Activated CD8-positive, alpha-beta memory T cell treated with anti-CD3 and anti-CD28 coated beads, Interleukin-2, amount 10 ng/mL, durations not matched to agents 7 days and 5 days (primary cell): ENCODE results near the gene MAML3. TPM values are rescaled to one million over a fixed set of nuclear protein-coding genes. Genes with fewer than 3 reads are reported as not detected.

ENCODE experiments used
- ATAC-seq: fragments of 150-1000 bp; cut with Tn5 transposase; one replicate; pipeline ENCODE4 v1.10.0; 2021; ENCODE audit warnings: moderate library complexity
- CTCF ChIA-PET: fragments of 350-600 bp; sonication (Branson Sonifier 250); formaldehyde crosslinking; loops from one replicate; lab custom pipeline; 2021; ENCODE audit warnings: antibody characterized with exemption; lab: Charles Lee
- DNase-seq: peaks from one replicate; pipeline ENCODE4 v3.0.0-alpha.2; 2020
- H3K27ac Mint-ChIP-seq: one replicate; pipeline ENCODE4 v1.8.0; 2021; ENCODE audit warnings: mild to moderate bottlenecking, mixed read lengths
- H3K27me3 Mint-ChIP-seq: one replicate; pipeline ENCODE4 v1.8.0; 2021; ENCODE audit warnings: mixed read lengths
- H3K36me3 Mint-ChIP-seq: one replicate; pipeline ENCODE4 v1.8.0; 2021; ENCODE audit warnings: mild to moderate bottlenecking, mixed read lengths
- H3K4me1 Mint-ChIP-seq: one replicate; pipeline ENCODE4 v1.8.0; 2021; ENCODE audit warnings: mixed read lengths
- H3K4me3 Mint-ChIP-seq: one replicate; pipeline ENCODE4 v1.8.0; 2021; ENCODE audit warnings: mild to moderate bottlenecking, moderate library complexity, mixed read lengths
- H3K9me3 Mint-ChIP-seq: one replicate; pipeline ENCODE4 v1.8.0; 2022; ENCODE audit warnings: low read depth, mixed read lengths
- total RNA-seq, 2 experiments: library from RNA; stranded (reverse); gene quantifications; one replicate each; pipeline ENCODE4 v1.2.3, GENCODE V29; 2021

The MAML3 gene
- total RNA-seq, 2 experiments from 2014 or later, result 1.8 to 4.3 TPM

- Mint-ChIP-seq H3K27me3 (peaks cover 59% of the 10 kb centered on the region), H3K4me1 (no peaks in the 10 kb centered on the region), H3K36me3 (no peaks in the 10 kb centered on the region), H3K4me3 (no peak overlapping the region), H3K27ac (no peak overlapping the region), H3K9me3 (no peaks in the 10 kb centered on the region)
- ATAC-seq (no peak), DNase-seq (no peak)
- CTCF ChIA-PET, result no interaction called here
Measured at GRCh38 chr4:140031706-140032105, 122.3 kb downstream of the MAML3 start.

DNA sequence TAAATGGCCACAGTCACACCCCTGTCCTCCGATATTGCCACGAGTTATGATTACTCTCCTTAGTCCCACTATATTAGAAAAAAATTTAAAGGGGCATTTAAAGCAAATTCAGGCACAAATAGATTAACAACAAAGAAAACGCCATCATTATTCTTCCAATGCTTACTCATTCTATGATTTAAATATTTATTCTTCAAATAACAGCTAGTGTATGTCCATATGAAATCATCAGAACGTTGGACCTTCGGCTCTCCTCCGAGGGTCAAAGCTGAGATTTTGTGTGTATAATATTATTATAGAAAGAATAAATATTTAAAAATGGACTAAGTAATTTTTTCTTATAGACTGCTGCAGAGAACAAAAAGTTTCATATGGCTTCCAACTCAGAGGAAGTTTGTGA, 122.9 kb downstream of the MAML3 start:
- Mint-ChIP-seq H3K27ac (no peak overlapping the region), H3K36me3 (no peaks in the 10 kb centered on the region), H3K4me3 (no peak overlapping the region), H3K4me1 (no peaks in the 10 kb centered on the region), H3K27me3 (peaks cover 56% of the 10 kb centered on the region), H3K9me3 (no peaks in the 10 kb centered on the region)
- DNase-seq (no peak), ATAC-seq (no peak)
- CTCF ChIA-PET, result no interaction called here

DNA sequence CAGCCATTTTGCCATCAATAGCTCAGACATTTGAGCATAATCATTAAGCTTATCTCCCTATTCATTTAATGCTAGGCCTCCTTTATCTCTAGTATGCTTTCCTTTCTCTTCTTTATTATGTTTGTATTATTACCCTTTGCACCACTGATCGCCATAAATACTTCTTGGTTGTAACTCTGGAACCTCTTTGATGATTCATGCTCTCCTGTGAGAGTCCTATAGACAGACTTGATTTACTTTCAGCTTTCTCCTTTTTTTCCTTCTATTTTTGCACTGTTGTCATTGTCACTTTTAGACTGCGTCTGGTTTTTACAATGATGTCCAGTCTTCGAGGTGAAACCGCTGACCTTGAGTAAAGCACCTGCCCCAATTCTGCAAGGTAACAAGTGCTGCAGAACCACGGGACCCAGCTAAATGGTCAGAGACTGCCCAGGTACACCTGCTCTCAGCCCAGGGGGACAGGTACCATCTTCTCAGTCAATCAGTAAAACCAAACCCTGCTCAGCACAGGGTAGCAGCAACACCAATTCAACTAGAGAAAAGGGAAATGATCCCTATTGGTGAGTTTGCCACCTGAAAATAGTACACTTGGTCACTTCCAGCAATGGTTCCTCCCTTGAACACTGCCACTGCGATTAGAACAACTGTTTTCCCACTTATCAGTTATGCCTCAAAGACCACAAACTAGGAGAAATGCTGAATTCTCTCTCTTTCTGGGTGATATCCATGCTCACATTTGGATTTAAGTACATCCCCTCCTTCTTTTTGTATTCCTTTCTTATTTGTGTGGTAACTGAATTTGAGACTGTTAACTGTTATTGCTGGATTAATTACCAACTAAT, 125.1 kb downstream of the MAML3 start:
- DNase-seq (no peak), ATAC-seq (no peak)
- H3K4me3 Mint-ChIP-seq, result no peak overlapping the region
- CTCF ChIA-PET, result interaction anchor here (1.7 kb wide), 1 partner anchor 225 kb away, joined by 5 read pairs; no protein-coding TSS in a partner anchor
- no peaks in the 10 kb centered on the region for H3K9me3 Mint-ChIP-seq
- no peaks in the 10 kb centered on the region for H3K4me1 Mint-ChIP-seq
- no peaks in the 10 kb centered on the region for H3K36me3 Mint-ChIP-seq
- peaks cover 49% of the 10 kb centered on the region for H3K27me3 Mint-ChIP-seq
- H3K27ac Mint-ChIP-seq, result no peak overlapping the region

- Mint-ChIP-seq H3K4me3 (no peak overlapping the region), H3K9me3 (no peaks in the 10 kb centered on the region), H3K4me1 (no peaks in the 10 kb centered on the region), H3K27me3 (peaks cover 44% of the 10 kb centered on the region), H3K27ac (no peak overlapping the region), H3K36me3 (no peaks in the 10 kb centered on the region)
- CTCF ChIA-PET, result interaction anchor here (1.7 kb wide), 1 partner anchor 226 kb away, joined by 5 read pairs; no protein-coding TSS in a partner anchor
- DNase-seq (no peak), ATAC-seq (no peak)
Measured at GRCh38 chr4:140028101-140028500, 125.9 kb downstream of the MAML3 start.

GRCh38 chr4:140027101-140027500, 126.9 kb downstream of the MAML3 start:
- CTCF ChIA-PET, result no interaction called here
- Mint-ChIP-seq H3K27ac (no peak overlapping the region), H3K36me3 (no peaks in the 10 kb centered on the region), H3K27me3 (peaks cover 38% of the 10 kb centered on the region), H3K4me3 (no peak overlapping the region), H3K9me3 (no peaks in the 10 kb centered on the region), H3K4me1 (no peaks in the 10 kb centered on the region)
- ATAC-seq (no peak), DNase-seq (no peak)

GRCh38 chr4:140025470-140025869, 128.5 kb downstream of the MAML3 start:
- peaks cover 27% of the 10 kb centered on the region for H3K27me3 Mint-ChIP-seq
- ATAC-seq (no peak), DNase-seq (no peak)
- H3K36me3 Mint-ChIP-seq, result no peaks in the 10 kb centered on the region
- H3K4me1 Mint-ChIP-seq, result no peaks in the 10 kb centered on the region
- no peaks in the 10 kb centered on the region for H3K9me3 Mint-ChIP-seq
- no peak overlapping the region for H3K4me3 Mint-ChIP-seq
- CTCF ChIA-PET, result no interaction called here
- H3K27ac Mint-ChIP-seq, result no peak overlapping the region

GRCh38 chr4:140020457-140021361, 133.3 kb downstream of the MAML3 start:
- no peak for ATAC-seq
- no peak for DNase-seq
- Mint-ChIP-seq H3K4me3 (no peak overlapping the region), H3K36me3 (no peaks in the 10 kb centered on the region), H3K27ac (no peak overlapping the region), H3K9me3 (no peaks in the 10 kb centered on the region), H3K27me3 (peaks cover 17% of the 10 kb centered on the region), H3K4me1 (no peaks in the 10 kb centered on the region)
- CTCF ChIA-PET, result no interaction called here

DNA sequence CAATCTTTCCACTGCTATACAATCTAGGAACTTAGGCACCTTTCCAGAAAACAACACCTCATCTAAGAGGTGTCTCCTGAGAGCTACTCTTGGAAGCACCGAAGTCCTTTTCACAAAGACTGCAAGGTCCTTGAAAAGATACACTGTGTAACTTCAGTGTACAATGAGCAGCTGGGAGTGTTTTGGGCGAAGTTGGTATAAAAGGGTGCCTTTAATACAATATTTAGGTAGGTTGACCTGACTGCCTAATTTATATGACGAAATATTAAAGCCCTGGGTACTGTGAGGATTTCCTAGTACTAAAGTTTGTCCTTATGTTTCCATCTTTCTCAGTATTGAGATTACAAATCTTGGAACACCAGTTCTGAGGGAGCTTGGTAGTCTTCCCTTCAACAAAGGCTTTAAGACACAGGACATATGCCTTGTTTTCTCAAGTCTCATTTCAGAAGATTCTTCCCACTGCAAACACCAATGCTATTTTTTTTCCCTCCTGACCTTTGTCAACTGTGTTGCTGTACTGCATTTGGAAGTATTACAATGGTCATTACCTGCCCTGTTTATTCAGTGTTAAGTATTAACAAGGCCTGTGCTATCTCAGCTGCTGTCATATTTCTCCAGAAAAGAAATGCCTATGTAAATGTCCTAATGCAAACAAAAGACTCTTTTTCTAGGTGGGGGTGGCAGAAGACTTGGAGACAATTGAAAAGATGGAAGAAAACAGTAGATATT, 134.2 kb downstream of the MAML3 start:
- H3K4me1 Mint-ChIP-seq, result no peaks in the 10 kb centered on the region
- CTCF ChIA-PET, result interaction anchor here (1.0 kb wide), 1 partner anchor 233 kb away, joined by 3 read pairs; no protein-coding TSS in a partner anchor
- H3K9me3 Mint-ChIP-seq, result no peaks in the 10 kb centered on the region
- H3K27ac Mint-ChIP-seq, result no peak overlapping the region
- H3K27me3 Mint-ChIP-seq, result peaks cover 18% of the 10 kb centered on the region
- DNase-seq (no peak), ATAC-seq (no peak)
- no peaks in the 10 kb centered on the region for H3K36me3 Mint-ChIP-seq
- no peak overlapping the region for H3K4me3 Mint-ChIP-seq

DNA sequence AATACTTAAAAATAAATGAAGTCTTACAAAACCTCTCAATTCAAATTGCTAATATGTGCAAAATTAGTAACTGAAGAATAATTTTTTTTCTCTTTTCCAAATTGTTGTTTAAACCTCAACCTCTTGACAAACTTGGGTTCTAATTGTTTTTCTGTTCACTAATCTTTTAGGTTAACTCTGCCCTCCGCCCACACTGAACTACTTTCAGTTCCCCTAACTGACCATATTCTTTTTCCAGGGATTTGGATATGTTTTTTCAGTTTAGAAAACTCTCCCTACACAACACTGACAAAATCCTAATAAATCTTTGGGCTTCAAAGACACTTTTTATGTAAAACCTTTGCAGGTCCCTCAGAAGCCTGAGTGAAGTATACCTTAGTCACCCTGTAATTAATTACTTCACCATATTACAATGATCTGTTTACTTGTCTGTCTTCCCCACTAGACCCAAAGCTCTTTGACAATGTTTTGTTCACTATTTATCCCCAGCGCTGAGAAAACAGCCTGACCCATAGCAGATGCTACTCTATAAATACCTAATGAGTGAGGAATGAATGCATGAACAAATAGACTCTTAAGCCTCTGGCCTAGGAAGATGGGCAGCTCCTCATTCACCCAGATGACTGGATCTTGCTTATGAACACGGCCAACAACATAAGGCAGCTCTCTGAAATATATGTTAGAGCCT, 134.9 kb downstream of the MAML3 start:
- H3K27ac Mint-ChIP-seq, result no peak overlapping the region
- H3K27me3 Mint-ChIP-seq, result peaks cover 23% of the 10 kb centered on the region
- DNase-seq (no peak), ATAC-seq (no peak)
- H3K4me1 Mint-ChIP-seq, result no peaks in the 10 kb centered on the region
- no peak overlapping the region for H3K4me3 Mint-ChIP-seq
- no peaks in the 10 kb centered on the region for H3K36me3 Mint-ChIP-seq
- no peaks in the 10 kb centered on the region for H3K9me3 Mint-ChIP-seq
- CTCF ChIA-PET, result interaction anchor here (1.0 kb wide), 1 partner anchor 234 kb away, joined by 3 read pairs; no protein-coding TSS in a partner anchor

GRCh38 chr4:140014284-140014683, 139.7 kb downstream of the MAML3 start:
- peaks cover 31% of the 10 kb centered on the region for H3K27me3 Mint-ChIP-seq
- peaks cover 8% of the 10 kb centered on the region for H3K4me1 Mint-ChIP-seq
- ATAC-seq (no peak), DNase-seq (no peak)
- no peaks in the 10 kb centered on the region for H3K36me3 Mint-ChIP-seq
- no peaks in the 10 kb centered on the region for H3K9me3 Mint-ChIP-seq
- no peak overlapping the region for H3K4me3 Mint-ChIP-seq
- no peak overlapping the region for H3K27ac Mint-ChIP-seq
- CTCF ChIA-PET, result interaction anchor here (0.8 to 4.2 kb wide), 3 partner anchors 10 to 346 kb away, joined by 3 to 33 read pairs (median 9); no protein-coding TSS in a partner anchor

DNA sequence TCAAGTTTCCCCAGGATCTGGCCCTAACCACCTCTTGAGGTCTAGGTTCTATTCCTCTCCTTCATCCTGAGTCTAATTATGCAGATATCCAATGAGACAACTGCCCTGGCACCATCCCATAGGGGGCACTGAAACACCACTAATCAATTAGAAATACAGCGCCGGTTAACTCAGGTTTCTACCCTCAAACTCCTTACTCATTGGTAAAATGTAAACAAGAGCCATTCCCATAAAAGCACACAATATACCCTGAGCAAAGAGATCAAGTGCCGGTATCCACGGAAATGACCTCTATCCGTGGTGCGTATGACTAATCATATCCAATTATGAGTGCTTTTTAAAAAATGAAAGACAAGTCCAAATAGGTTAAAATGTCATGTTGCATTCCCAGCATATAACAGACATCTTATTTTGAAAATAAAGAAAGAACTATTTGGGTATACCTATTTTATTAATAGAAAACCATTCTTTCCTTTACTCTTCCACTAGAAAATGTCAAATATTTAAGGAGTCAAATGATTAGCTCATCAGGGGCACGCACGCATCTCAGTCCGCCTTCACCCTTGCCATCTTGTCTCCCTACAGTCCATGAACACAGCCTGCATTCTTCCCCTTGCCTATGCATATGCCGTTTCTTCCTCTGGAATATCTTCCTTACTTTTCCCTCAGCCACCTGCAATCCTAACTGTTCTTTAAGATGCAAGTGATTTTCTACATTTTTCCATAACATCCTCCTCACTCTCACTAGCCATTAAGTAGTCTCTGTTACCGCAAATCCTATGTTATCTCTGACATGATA, 141.1 kb downstream of the MAML3 start:
- peak; percentile 91 for ATAC-seq
- H3K27me3 Mint-ChIP-seq, result peaks cover 28% of the 10 kb centered on the region
- no peaks in the 10 kb centered on the region for H3K36me3 Mint-ChIP-seq
- H3K27ac Mint-ChIP-seq, result no peak overlapping the region
- CTCF ChIA-PET, result interaction anchor here (0.7 to 4.2 kb wide), 8 partner anchors 9 to 347 kb away, joined by 3 to 33 read pairs (median 5); partner anchors contain the start of gene MAML3
- H3K9me3 Mint-ChIP-seq, result no peaks in the 10 kb centered on the region
- H3K4me1 Mint-ChIP-seq, result peaks cover 8% of the 10 kb centered on the region
- DNase-seq, result peak; percentile 61
- H3K4me3 Mint-ChIP-seq, result no peak overlapping the region

- DNase-seq (no peak), ATAC-seq (no peak)
- no peak overlapping the region for H3K4me3 Mint-ChIP-seq
- peaks cover 29% of the 10 kb centered on the region for H3K27me3 Mint-ChIP-seq
- H3K36me3 Mint-ChIP-seq, result no peaks in the 10 kb centered on the region
- H3K27ac Mint-ChIP-seq, result no peak overlapping the region
- CTCF ChIA-PET, result no interaction called here
- no peaks in the 10 kb centered on the region for H3K4me1 Mint-ChIP-seq
- H3K9me3 Mint-ChIP-seq, result no peaks in the 10 kb centered on the region
Measured at GRCh38 chr4:140005699-140006098, 148.3 kb downstream of the MAML3 start.
